C4-2B (cell line): ENCODE measurements around the gene TMEM44.

ENCODE experiments used
- H3K27ac ChIP-seq: fragments of 450-650 bp; 2 replicates; pipeline ENCODE4 v1.5.1; 2017
- ZFX ChIP-seq: fragments of 450-650 bp; IDR thresholded peaks from 2 replicates; pipeline ENCODE4 v1.6.1; 2017

Gene TMEM44

GRCh38 chr3:194537732-194538247 is 95.4 kb downstream of the TMEM44 start:
- H3K27ac ChIP-seq = peak overlapping the region; percentile 49
- no peak for TF ChIP-seq ZFX
